Prostate gland (tissue), 2 donors: ENCODE measurements around the gene TGFBR1. TPM values are rescaled to one million over a fixed set of nuclear protein-coding genes. Genes with fewer than 3 reads are reported as not detected.

ENCODE experiments used
- DNase-seq: peaks from one replicate; pipeline ENCODE4 v3.0.0-alpha.2; 2019; ENCODE audit warnings: low spot score
- H3K27ac ChIP-seq, 2 donors: fragments of 200-600 bp; sonication (generic); 2 replicates each; pipeline ENCODE4 v1.5.1; 2017 to 2019
- H3K27me3 ChIP-seq: fragments of 200-600 bp; sonication (generic); replicated peaks from 2 replicates; pipeline ENCODE4 v1.5.1; 2019; ENCODE audit not compliant: insufficient read depth
- H3K36me3 ChIP-seq, 2 donors: fragments of 200-600 bp; sonication (generic); 1 replicate in 1 of 2; 2 replicates in 1 of 2; pipeline versions ENCODE4 v1.5.1 to v1.8.1; 2017 to 2019
- H3K4me1 ChIP-seq: fragments of 200-600 bp; sonication (generic); replicated peaks from 2 replicates; pipeline ENCODE4 v1.5.1; 2019
- H3K4me3 ChIP-seq, 2 donors: fragments of 200-600 bp; sonication (generic); 2 replicates each; pipeline ENCODE4 v1.5.1; 2017 to 2019
- H3K9me3 ChIP-seq: fragments of 200-600 bp; sonication (generic); 2 replicates; pipeline ENCODE4 v1.5.1; 2017
- POLR2A ChIP-seq: fragments of 450-650 bp; IDR thresholded peaks from one replicate; pipeline ENCODE4 v1.6.1; 2016; ENCODE audit warnings: antibody characterized with exemption, mild to moderate bottlenecking
- POLR2AphosphoS5 ChIP-seq: sonication (generic); formaldehyde crosslinking; IDR thresholded peaks from one replicate; pipeline ENCODE4 v1.6.1; 2017; ENCODE audit warnings: antibody characterized with exemption
- WGBS: methylation state at CpG from one replicate; pipeline ENCODE4 v1.1.5; 2018; 5-methylcytosine and 5-hydroxymethylcytosine counted together
- intact Hi-C: fragments of 100-400 bp; cut with DNase I; formaldehyde crosslinking; loops from one replicate; pipeline ENCODE4 v1.14.2; 2022
- total RNA-seq, 2 donors: library from RNA; depleted of rRNA; stranded (reverse); fragments of >200 nt; gene quantifications; one replicate each; pipeline ENCODE4 v1.1.0, GENCODE V29; 2016
- TF ChIP-seq, protein P1 (sequence below), 4 experiments: fragments of 200-600 bp in 2 of 4; fragments of 450-650 bp in 2 of 4; sonication (generic) in 2 of 4; IDR thresholded peaks; 1 replicate in 3 of 4; 2 replicates in 1 of 4; pipeline ENCODE4 v1.5.1; 2016 to 2019; ENCODE audit warnings: antibody characterized with exemption in 4 of 4, mild to moderate bottlenecking in 2 of 4, moderate library complexity in 2 of 4

Gene TGFBR1
- total RNA-seq, 2 donors from 2014 or later, result 22.2 to 25.5 TPM

DNA sequence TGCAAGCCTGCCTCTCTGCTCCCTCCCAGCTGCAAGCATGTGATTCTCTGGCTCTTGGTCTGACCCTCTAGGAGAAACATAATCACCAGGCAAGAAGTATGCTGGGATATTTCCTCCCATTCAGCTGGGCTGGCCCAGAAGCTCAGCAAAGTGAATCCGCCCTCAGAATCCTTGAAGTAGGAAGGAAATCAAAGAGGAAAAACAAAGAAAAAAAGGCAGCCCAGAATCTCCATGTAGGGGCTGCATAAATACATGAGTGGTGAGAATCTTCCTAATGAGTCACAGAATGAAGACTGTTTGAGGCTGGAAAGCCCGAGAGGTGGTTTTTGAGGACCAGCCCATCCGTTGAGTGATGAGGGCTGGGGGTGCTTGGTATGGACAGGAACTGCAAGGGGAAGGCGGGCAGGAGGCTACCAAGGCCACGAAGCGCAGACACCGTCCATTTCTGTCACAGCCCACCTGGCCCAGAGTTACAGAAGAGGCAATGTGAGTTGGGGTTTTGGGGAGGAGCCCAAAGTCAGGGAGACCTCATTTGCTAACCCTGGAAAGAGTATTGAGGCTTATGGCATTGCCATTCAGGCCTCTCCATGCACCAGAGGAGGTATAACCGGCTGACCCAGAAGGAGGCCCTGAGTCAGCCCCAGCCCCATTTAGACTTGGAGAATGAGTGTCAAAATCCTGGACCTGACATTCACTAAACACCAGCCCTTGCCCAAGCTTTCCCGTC is 33.4 kb upstream of the TGFBR1 start:
- H3K4me1 ChIP-seq, result no peaks in the 10 kb centered on the region
- TF ChIP-seq POLR2AphosphoS5, result no peak
- TF ChIP-seq, protein P1, sequence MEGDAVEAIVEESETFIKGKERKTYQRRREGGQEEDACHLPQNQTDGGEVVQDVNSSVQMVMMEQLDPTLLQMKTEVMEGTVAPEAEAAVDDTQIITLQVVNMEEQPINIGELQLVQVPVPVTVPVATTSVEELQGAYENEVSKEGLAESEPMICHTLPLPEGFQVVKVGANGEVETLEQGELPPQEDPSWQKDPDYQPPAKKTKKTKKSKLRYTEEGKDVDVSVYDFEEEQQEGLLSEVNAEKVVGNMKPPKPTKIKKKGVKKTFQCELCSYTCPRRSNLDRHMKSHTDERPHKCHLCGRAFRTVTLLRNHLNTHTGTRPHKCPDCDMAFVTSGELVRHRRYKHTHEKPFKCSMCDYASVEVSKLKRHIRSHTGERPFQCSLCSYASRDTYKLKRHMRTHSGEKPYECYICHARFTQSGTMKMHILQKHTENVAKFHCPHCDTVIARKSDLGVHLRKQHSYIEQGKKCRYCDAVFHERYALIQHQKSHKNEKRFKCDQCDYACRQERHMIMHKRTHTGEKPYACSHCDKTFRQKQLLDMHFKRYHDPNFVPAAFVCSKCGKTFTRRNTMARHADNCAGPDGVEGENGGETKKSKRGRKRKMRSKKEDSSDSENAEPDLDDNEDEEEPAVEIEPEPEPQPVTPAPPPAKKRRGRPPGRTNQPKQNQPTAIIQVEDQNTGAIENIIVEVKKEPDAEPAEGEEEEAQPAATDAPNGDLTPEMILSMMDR (IDR thresholded peaks at IDR 0.05), result no peak
- no peak for TF ChIP-seq POLR2A
- H3K36me3 ChIP-seq, result no peaks in the 10 kb centered on the region
- H3K9me3 ChIP-seq, result no peaks in the 10 kb centered on the region
- no peaks in the 10 kb centered on the region for H3K27me3 ChIP-seq
- intact Hi-C loops, result no loop called here
- no peak overlapping the region for H3K27ac ChIP-seq
- H3K4me3 ChIP-seq, result no peak overlapping the region
- 90% methylated on average over 9 of the region's 9 CpGs for WGBS
- no peak for DNase-seq

DNA sequence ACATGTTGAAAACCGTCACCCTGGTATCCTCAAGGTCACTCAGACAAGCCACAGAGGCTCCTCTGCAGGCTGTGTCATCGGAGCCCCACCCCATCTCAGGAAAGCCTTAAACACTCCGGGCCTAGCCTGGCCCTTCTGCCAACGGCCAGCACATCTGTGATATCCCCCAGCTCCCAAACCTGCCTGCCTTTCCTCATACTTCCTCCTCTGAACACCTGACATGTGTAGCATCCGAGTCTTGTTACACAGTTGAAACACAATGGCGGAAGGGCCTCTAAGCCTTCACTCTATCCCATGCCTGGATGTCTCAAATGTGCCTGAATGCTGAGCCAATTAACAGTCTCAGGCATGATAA is 32.9 kb upstream of the TGFBR1 start:
- no peak overlapping the region for H3K27ac ChIP-seq
- TF ChIP-seq POLR2AphosphoS5 (no peak), POLR2A (no peak)
- TF ChIP-seq, protein P1 (IDR thresholded peaks at IDR 0.05), result no peak
- whole genome bisulfite sequencing, result 82% methylated on average over 6 of the region's 6 CpGs
- DNase-seq, result no peak
- no peaks in the 10 kb centered on the region for H3K4me1 ChIP-seq
- intact Hi-C loops, result no loop called here
- no peak overlapping the region for H3K4me3 ChIP-seq
- H3K36me3 ChIP-seq, result no peaks in the 10 kb centered on the region
- no peaks in the 10 kb centered on the region for H3K27me3 ChIP-seq
- H3K9me3 ChIP-seq, result no peaks in the 10 kb centered on the region

- DNase-seq, result no peak
- H3K4me3 ChIP-seq, result no peak overlapping the region
- no peaks in the 10 kb centered on the region for H3K4me1 ChIP-seq
- H3K9me3 ChIP-seq, result no peaks in the 10 kb centered on the region
- WGBS, result 65% methylated on average over 2 of the region's 2 CpGs
- H3K27me3 ChIP-seq, result no peaks in the 10 kb centered on the region
- no peaks in the 10 kb centered on the region for H3K36me3 ChIP-seq
- intact Hi-C loops, result no loop called here
- H3K27ac ChIP-seq, result no peak overlapping the region
- TF ChIP-seq POLR2AphosphoS5, result no peak
- TF ChIP-seq POLR2A, result no peak
- TF ChIP-seq, protein P1 (IDR thresholded peaks at IDR 0.05), result no peak
Measured at GRCh38 chr9:99073347-99073746, 31.6 kb upstream of the TGFBR1 start.

DNA sequence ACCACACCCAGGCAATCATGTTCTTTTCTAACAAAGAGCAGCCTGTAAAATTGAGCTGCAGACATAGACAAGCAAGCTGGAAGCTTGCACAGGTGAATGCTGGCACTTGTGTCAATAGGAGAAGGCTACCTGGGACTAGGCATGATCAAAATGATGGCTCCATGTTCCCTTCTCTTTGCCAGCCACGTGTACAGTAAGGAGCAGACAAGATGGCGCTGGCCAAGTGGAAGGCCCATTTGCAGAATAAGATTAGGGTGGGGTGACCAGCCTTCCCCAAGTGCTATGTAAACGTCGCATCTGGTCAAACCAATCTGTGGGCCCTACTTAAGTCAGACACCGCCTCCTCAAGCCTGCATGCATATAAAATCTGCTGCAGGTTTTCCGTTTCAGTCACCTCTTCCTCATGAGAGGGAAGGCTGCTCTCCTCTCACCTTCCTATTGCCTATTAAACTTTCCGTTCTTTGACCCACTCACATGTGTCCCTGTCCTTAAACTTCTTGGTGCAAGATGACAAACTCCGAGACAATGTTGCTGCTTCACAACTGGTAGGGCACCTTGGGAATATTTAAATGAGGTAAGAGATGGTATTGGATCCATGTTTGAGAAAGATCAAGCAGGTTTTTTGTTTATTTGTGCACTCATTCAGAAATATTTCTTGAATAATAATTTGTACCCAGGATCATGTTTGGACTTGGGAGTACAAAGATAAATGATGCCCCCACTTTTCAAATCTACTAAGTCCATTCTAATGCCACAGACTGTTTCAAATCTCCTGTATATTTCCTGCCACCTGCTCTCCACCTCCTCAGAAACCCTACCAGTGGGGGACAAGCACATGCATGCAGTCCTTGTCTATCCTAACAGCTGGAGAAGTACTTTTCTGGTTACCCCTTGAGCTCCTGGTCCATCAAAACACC is 30.7 kb upstream of the TGFBR1 start:
- no peak for DNase-seq
- H3K27me3 ChIP-seq, result no peaks in the 10 kb centered on the region
- H3K4me1 ChIP-seq, result no peaks in the 10 kb centered on the region
- TF ChIP-seq POLR2A (no peak), POLR2AphosphoS5 (no peak)
- TF ChIP-seq, protein P1 (IDR thresholded peaks at IDR 0.05), result no peak
- intact Hi-C loops, result no loop called here
- H3K27ac ChIP-seq, result no peak overlapping the region
- 83% methylated on average over 8 of the region's 8 CpGs for WGBS
- no peaks in the 10 kb centered on the region for H3K36me3 ChIP-seq
- no peaks in the 10 kb centered on the region for H3K9me3 ChIP-seq
- no peak overlapping the region for H3K4me3 ChIP-seq
